Peyer's patch (tissue), 4 donors: ENCODE results near the gene KCNB1.

Experiments
- CTCF ChIP-seq, 6 experiments: fragments of 450-650 bp in 4 of 6; fragments of 200-600 bp in 2 of 6; sonication (generic) in 1 of 6; IDR thresholded peaks; one replicate each; pipeline ENCODE4 v1.5.1; 2017 to 2019; ENCODE audit warnings: antibody characterized with exemption in 6 of 6, mild to moderate bottlenecking in 3 of 6, moderate library complexity in 1 of 6
- POLR2A ChIP-seq, 2 donors: fragments of 450-650 bp; IDR thresholded peaks; one replicate each; pipeline ENCODE4 v1.5.1; 2017; ENCODE audit warnings: antibody characterized with exemption in 2 of 2, mild to moderate bottlenecking in 2 of 2, moderate library complexity in 2 of 2

- TF ChIP-seq POLR2A (IDR thresholded peaks at IDR 0.05) (no peak), CTCF (IDR thresholded peaks at IDR 0.05) (peak in 4 of 6 experiments; percentile 57 to 70 (median 64))
Observed at GRCh38 chr20:49484180-49485140, 2.0 kb upstream of the KCNB1 start.
